Limb (tissue), 2 donors: ENCODE results near the gene MADD.

Experiments used
- DNase-seq, 2 donors: peaks; one replicate each; pipeline ENCODE4 v3.0.0-alpha.2; 2016; ENCODE audit errors: extremely low spot score in 2 of 2

Gene MADD

DNA sequence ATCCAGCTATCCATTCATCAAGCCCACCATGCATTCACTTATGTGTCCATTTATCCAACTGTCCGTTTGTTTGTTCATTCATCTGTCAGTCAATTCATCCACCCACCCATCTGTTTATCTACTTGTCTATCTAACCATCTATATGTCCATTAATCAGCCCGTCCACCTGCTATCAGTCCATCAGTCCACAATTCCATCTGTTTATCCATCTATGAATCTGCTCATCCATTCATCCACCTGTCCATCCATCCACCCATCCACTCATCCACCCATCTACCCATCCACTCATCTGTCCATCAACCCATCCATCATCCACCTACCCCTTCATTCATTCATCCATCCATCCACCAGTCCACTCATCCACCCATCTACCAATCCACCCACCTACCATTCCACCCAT is 109.4 kb downstream of the MADD start:
- no peak for DNase-seq
